SU-DHL-6 (cell line): ENCODE measurements around the gene RBKS.

Experiments
- EZH2phosphoT487 ChIP-seq: fragments of 200-600 bp; sonication (generic), shearing (Covaris generic); conservative IDR thresholded peaks from 2 replicates; pipeline ENCODE4 v1.6.1; 2018; ENCODE audit warnings: mild to moderate bottlenecking, antibody characterized with exemption, low read length, moderate library complexity, mixed read lengths
- TF ChIP-seq, protein P1 (sequence below): fragments of 200-600 bp; sonication (generic); IDR thresholded peaks from one replicate; pipeline ENCODE4 v1.5.1; 2017; ENCODE audit warnings: antibody characterized with exemption, mild to moderate bottlenecking, low read length, moderate library complexity; ENCODE audit not compliant: insufficient read depth, poor library complexity, severe bottlenecking

- TF ChIP-seq, protein P1, sequence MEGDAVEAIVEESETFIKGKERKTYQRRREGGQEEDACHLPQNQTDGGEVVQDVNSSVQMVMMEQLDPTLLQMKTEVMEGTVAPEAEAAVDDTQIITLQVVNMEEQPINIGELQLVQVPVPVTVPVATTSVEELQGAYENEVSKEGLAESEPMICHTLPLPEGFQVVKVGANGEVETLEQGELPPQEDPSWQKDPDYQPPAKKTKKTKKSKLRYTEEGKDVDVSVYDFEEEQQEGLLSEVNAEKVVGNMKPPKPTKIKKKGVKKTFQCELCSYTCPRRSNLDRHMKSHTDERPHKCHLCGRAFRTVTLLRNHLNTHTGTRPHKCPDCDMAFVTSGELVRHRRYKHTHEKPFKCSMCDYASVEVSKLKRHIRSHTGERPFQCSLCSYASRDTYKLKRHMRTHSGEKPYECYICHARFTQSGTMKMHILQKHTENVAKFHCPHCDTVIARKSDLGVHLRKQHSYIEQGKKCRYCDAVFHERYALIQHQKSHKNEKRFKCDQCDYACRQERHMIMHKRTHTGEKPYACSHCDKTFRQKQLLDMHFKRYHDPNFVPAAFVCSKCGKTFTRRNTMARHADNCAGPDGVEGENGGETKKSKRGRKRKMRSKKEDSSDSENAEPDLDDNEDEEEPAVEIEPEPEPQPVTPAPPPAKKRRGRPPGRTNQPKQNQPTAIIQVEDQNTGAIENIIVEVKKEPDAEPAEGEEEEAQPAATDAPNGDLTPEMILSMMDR = no peak
- TF ChIP-seq EZH2phosphoT487 = no peak
These were observed 19.5 kb downstream of the RBKS start for GRCh38 chr2:27870724-27871123.
